G401.6 (cell line): ENCODE results near the gene COL16A1.

ENCODE experiments used
- FAIRE-seq: peaks from 2 replicates; lab custom pipeline; 2012; peaks lifted over from hg19 to GRCh38; lab: Jason Lieb, UNC

The COL16A1 gene

DNA sequence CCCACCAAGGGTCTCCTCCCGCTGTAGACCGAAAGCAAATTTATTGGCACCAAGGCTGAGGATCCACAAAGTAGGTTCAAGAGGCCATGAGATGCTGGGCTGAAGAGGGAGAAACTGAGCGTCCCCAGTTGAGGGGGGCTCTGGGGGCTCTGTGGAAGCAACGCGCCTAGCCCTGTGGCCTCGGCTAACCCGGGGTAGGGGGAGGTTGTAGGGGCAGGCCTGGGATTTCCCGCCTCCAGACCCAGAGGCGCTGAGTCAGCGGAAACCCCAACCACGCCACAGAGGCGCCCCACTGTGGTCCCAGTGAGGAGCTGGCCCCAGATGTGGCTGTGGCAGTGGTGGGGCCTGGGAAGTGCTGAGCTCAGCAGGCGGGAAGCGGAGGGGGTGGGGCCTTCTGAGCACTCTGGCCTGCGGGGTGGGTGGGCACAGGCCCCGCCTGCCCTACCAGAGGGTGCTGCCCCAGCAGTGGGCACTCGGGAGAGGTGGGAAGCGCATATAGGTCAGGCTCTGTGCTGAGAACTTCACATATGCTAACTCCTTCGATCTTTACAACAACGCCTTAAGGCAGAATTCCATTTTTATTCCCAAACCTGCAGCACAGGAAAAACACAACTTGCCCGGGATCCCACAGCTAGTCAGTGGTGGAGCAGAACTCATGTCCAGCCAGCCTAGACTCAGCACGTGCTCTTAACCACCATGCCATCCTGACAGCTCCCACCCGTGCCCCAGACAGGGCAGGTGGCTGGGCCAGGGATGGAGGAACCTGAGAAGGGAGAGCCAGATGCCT, 1.5 kb upstream of the COL16A1 start:
- no peak for FAIRE-seq

DNA sequence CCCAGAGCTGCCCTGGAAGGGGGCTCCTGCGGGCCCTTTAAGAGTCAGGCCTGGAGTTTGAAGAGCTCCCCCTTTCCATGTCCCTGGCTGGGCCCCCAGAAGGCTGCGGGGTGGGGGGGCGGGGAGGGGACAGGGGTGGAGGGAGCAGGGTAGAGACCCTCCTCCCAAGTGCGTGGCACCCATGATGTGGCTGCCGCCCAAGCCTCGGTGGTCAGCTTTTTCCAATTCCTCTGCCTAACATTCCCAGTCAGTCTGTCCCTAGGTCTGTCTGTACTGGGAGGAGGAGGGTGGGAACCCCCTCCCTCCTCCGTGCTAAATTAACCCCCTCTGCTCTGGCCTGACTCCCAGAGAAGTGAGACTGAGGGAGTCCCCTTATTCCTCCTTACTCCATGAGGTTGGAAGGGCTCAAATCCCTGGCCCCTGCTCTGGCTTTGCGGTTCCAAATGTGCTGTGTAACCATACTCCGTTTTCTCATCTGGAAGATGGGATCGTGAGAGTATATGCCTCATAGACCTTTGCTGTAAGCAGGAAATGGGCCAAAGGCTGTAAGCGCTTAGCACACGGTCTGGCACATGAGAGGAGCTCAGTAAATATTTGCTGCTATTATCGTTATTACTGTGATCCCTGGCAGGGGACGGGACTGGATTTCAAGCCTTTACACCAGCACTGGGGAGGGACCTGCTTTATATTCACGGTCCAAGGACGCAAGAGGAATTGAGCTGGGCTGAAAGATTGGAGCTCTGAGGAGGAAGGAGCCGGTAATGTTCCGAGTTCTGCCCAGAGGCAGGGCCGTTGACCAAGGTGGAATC, 658 bp upstream of the COL16A1 start:
- FAIRE-seq: no peak

DNA sequence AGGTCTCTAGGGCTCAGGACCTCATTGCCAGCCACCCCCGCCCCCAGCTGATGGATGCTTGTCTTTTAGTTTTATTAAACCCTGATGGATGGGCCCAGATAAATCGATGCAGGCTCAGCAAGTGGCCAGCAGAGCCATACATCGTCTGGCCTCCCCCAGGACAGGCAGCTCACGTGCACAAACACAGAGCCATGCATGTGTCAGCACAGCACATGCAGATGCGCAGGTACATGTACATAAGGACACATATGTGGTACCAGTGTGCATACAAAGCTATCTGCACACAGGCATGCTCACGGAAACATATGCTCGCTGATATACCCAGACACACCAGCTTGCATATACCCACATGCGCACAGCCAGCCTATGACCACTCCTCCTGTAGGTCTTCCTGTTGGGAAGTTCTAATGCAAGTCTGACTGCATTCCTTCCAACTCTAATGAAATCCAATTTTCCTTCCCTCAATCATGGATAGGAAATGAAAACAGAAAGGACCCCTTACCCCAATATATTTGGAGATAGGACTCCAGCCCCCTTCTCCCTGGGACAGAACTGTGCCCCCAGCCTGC, 897 bp downstream of the COL16A1 start:
- FAIRE-seq: no peak

DNA sequence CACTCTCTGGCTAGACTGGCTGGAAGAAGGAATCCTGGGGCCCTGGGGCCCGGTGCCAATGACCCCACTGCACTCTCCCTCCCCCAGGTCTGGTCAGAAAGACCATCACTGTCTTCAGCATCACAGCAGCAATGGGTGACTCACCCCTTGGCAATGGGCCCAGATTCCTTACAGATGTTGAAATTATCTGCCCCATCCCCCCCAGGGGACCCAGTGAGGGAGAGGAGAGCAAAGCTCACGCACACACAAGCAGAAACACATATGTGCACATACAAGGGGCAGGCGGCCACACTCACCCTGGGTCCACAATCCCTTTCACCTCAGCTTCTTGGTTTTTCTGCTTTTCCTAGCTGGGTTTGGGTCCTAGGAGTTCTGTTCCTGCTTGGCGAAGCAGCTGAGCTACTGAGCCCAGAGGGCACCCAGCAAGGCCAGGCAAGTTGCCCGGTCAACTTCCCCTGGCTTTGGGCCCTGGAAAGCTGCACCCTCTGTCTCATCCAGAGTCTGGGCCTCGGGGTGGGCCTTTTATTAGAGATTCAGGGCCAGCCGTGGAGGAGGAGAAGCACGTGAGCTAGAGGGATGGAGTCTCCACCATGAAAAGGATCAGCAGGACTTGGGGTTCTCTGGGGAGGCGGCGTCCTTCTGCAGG, 2.6 kb downstream of the COL16A1 start:
- no peak for FAIRE-seq

DNA sequence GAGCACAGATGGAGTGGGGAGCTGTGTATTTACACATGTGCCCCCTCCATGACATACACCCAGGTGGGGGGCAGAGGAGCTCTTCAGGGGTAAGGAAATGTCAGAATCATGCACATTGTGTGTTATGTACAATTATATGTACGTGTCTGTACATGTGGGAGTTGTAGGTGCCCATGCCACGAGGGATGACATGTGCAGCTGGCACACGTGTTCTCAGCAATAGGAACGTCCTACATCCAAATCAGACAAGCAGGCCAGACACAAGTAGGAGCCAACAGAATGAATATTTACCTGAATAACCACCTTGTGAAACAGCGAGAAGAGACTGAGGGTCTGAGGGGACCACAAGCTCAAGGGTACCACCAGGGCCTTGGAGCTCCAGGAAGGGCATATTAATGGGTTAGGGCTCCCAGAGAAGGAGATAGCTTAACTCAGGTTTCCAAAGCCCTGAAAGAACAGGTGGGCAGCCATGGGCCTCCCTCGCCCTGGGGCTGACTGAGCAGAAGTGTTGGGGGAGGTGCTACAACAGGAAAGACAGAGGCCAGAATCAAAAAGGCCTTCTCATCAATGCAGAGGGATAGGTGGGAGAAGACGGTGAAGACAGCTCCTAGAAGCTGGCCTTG, 3.2 kb downstream of the COL16A1 start:
- FAIRE-seq: no peak

DNA sequence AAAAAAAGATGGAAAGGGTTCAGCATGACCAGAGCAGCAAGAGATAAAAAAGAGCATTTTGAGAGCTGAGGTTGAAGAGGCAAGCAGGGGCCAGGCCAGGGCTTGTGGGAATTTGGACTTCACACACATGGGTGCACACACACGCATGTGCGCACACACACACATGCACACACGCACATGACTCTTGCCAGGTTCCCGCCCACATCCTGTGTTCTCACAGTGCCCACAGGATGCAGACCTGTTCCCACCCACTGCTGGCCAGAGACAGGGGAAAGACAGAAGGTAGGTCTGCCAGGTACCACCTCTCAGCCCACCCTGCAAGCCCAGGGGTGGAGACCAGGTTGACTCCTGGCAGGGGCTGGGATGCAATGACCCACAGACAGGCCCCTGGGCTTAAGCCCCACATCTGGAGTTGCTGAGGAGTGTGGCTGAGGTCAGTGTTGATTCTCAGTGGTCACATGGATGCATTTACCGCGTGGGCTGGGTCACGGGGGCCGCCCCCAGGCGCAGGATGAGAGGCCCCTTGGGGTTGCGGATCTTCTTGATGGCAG, 4.4 kb downstream of the COL16A1 start:
- FAIRE-seq: no peak

DNA sequence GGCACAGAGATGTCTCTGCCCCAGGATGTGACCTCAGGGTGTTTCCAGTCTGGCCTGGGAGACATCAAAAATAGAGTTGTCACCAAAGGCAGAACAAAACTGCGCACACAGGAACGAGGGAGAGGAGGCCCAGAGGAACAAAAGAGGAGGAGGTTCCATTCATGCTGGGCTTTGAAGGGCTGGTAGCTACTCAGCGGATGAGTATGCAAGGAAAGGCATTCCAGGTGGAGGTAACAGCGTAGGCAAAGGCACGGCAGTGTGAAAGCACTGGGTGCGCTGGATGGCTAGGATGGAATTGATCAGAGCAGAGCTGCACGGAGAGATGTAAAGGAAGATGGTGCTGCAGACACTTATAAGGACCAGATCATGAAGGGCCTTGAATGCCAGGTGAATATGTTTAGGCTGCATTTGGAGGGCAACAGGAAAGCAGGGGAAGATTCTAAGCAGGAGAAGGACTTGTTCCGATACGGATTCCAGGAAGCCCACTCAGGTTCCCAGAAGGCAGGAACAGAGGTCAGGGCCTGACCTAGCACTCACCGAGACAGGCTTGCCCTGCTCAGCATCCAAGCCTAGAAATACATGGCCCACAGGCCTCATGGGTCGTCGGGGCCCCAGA, 6.3 kb downstream of the COL16A1 start:
- FAIRE-seq: no peak

DNA sequence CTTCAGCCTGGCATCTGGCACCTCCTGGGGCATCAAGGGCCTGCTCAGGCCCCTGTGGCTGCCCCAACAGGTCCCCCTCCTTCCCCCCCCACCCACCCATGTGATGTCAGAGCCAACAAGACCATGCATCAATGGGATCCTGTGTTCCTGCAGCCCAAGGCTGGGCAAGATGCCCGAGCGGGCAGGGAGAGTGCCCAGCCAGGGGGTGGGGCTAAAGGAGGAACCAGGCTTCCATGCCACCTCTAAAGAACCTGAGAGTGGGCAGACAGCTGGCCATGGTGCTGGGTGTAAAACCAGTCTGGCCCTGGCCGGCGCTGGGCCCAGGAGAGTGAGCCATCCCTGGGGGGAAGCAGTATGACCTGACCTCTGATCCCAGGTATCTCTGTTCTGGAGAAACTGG, 7.6 kb downstream of the COL16A1 start:
- FAIRE-seq: no peak

DNA sequence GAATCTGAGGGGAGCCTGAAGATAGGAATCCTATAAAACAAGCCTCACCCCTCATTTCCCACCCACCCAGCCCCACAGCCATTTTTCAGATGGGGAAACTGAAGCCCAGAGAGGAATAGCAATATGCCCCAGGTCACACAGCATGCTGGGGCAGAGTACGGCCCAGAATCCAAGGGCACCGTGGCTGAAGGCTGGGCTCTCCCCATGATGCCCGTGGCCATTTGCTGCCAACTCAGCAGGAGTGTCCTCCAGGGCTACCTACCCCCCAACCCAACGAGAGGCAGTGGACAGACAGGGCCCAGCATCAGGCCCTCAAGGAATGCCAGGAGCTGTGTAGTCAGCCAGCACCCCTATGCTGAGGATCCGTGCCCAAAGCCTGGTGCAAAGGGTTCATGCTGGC, 8.5 kb downstream of the COL16A1 start:
- no peak for FAIRE-seq

DNA sequence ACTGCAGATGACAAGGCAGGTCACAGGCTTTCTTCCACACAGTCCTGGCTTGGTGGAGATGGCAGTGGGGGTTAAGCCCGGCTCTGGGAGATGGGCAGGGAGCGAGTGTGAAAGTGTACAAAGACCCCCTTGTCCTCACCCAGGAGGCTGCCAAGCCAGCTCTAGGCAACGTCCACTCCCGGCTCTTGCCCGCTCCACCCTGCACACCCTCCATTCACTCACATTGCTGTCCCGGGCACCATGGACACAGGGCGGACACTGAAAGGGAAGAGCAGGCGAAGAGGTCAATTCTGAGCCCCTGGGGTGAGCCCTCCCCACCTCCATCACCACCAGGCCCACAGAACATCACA, 8.9 kb downstream of the COL16A1 start:
- no peak for FAIRE-seq

DNA sequence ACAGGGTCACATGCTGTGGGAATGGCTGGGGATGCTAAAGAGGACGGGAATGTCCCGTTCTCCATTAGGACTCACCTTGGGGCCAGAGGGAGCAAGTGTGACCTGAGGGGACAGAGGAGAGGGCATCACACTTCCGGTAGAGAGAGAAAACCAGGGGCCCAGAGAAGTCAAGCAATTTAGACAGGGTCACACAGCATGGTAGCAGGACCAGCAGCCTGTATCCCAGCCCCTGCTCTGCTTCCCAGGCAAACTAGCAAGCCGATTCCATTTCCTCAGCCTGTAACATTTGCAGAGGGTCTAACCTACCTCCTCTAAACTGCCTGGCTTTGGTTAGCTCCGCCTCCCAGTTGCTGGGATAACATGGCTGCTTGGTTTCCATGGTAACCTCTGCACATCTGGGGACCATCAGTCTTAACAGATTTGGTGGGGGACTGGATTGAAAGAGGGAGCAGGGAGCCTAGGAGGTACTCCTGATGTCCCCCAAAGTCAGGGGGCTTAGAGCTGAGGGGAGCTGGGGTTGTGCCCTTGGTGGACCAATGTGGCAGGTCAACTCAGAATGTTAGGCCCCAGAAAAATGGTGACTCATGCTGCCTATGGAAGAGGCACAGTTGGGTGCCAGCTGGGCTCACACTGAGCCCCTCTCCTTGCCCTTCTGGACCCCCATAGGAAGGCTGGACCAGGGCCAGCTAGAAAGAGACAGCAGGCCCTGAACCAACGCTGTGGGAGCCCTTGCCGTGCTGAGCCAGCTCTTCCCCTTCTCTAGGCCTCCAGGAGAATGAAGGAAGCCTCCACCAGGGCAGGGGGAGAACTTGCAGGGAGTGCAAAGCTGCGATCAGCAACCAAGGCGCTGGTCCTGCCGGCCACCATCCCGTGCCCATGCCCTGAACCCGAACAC, 9.5 kb downstream of the COL16A1 start:
- no peak for FAIRE-seq

DNA sequence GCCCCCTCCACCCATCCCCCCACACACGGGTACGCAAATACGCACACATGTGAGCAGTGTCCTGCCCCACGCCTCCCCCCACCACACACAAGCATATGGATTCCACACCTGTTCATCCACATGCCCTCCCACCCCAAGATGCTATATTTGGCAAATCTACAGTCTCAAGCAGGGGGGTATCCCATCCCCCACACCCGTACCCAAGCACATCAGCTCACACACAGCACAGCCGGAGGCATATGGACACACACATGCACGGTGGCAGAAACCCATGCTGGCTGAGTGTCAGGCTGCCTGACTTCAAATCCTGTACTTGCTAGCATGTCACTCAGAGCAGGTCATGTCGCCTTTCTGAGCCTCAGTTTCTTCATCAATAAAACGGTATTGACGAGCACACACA, 10.6 kb downstream of the COL16A1 start:
- FAIRE-seq: no peak

DNA sequence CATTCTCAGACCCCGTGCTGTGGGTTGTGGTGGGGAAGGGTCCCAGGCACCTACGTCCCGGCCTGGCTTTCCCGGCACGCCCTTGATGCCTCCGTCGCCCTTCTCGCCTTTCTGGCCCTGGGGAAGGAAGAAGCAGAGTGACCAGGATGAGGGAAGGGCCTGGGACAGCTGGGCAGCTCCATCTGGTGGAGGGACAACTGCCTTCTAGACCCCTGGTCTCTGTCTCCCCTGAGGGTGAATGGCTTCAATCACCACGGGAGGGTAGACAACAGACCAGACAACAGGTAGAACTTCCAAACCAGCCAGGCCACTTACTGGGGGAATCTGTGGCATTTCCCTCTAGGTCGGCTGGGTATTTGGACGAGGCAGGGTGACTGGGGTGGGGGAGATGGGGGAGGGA, 11.9 kb downstream of the COL16A1 start:
- FAIRE-seq: no peak

DNA sequence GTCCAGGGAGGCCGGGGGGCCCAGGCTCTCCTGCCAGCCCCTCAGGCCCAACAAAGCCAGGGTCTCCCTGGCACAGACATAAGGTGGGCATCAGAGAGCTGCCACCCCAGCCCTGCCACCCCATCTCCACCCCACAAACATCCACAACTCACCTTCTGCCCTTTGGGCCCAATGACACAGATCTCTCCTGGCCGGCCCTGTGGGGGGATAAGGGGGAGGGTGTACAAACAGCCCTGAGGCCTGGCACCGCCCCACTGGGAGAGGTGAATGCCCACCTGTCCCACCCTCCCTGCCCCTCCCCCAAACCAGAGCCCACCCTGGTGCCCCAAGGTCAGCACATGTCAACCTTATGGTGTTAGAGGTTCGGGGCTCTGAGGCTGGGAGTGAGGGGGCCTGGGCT, 12.4 kb downstream of the COL16A1 start:
- FAIRE-seq: no peak

DNA sequence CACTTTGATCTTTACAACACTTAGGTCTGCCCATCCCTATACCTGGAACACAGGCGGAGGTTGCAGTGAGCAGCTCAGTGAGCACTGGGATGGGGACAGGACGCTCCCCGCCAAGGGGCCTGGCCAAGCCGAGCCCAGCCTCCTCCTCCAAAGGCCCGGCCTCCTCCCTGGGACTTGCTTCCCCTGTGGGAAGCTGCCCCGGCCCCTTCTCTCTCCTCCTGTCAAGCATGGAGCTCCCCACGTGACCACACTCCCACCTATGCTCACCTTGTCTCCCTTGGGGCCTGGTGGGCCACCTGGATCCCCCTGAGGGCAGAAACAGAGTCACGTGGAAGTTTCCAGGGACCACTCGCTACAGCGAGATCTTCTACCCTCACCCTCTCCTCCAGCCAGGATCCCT, 12.9 kb downstream of the COL16A1 start:
- no peak for FAIRE-seq

DNA sequence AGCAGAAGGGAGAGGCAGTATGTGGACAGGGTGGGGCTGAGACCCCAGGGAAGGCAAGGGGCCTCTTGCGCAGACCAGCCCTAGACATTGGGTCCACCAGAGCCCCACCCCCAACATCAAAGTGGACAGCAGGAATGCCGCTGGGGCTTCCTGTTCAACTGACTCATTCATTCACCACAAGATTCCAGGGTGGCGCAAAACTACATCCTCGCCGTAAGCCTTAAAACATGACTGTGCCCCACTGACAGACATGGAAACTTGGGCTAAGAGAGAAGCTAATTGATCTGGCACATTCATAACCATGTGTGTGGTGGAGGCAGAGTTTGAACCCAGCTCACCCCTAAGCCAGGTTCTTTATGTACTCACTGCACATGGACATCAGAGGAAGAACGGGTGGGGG, 14.0 kb downstream of the COL16A1 start:
- FAIRE-seq: no peak

DNA sequence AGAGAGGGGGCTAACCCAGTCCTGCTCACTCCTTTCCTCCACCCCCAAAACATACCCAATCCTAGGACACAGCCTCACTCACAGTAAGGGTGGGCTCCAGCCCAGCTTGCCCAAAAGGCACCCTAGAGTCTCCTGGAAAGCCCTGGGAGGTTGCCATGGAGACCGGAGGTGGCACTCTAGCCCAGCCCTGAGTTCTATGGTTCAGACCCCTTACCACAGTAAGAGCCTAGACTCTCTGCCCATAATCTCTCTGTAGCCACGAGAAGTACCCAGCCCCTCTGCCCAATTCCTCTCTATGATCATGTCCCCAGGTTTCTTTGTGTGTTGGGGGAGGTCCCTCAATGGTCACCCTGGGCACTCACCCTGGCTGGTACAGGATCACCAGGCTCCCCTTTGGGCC, 14.4 kb downstream of the COL16A1 start:
- FAIRE-seq: no peak

DNA sequence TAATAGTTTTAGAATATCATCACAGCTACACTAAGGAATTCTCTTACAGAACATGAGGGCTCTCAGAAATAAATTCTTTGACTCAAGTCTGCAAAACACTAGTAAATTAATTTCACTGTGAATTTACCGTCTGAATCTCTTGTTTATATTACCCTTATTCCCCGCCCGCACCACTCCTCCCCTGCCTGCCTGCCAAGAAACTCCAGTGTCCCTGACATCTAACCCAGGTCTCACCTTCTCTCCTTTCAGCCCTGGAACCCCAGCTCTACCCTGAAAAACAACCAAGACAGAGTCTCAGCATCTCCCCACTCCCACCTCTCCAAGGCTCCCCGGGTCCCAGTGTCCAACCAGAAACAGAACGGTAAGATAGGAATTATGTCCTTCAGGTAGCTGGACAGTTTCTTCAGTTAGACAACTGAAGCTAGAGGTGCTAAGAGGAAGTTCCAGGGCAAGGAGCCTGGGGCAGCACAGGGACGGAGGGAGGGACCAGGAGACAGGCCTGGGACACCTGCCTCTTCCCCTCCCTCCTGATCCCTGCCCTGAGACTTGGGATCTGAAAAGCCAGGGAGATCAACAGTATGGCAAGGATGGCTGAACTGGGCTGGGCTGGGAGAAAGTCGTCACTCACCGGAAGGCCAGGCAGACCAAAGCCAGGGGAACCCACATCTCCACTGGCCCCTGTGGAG, 15.4 kb downstream of the COL16A1 start:
- FAIRE-seq: no peak

DNA sequence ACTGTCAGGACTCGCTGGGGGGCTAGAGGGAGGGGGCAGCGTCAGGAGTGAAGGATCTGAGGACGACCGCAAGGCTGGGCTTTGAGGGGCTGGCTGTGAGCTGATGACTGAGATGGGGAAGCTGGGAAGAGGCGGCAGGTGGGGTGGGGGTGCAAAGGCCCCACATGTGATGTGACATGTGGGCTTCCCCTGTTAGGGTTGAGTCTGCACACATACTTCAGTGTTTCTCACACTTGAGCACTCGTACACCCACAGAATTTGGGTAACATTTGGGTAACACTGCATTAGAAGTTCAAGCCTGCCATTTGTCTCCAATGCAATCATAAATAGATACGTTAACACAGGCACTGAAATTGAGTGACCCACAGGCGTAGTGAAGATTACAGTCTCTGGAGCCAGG, 16.2 kb downstream of the COL16A1 start:
- no peak for FAIRE-seq

DNA sequence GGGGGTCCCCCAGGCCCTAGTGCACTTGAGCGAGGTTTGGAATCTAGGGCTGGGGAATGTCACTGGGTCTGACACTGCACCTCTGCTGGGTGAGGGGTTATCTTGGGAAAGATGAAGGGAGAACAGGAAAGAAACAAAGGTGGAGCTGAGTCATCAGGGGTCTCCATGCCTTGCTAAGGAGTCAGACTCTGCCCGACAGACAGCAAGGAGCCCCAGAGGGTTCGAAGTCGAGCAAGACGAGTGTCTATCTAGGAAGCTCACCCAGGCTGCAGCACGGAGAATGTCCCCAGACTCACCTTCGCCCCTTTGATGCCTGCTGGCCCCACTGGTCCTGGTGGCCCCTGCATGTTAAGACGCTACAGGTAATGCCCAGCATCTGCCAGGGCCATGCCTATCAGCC, 18.0 kb downstream of the COL16A1 start:
- no peak for FAIRE-seq
